Upper lobe of left lung (tissue), 4 donors: ENCODE data around the gene ACY1.

Source experiments
- CTCF ChIP-seq, 6 experiments: fragments of 450-650 bp in 4 of 6; fragments of 200-600 bp in 2 of 6; sonication (generic) in 2 of 6; IDR thresholded peaks; one replicate each; pipeline ENCODE4 v1.5.1; 2016 to 2019; ENCODE audit warnings: antibody characterized with exemption in 6 of 6
- POLR2A ChIP-seq, 4 donors: fragments of 450-650 bp; IDR thresholded peaks; one replicate each; pipeline ENCODE4 v1.5.1; 2016 to 2017; ENCODE audit warnings: antibody characterized with exemption in 4 of 4, mild to moderate bottlenecking in 2 of 4

- TF ChIP-seq CTCF (IDR thresholded peaks at IDR 0.05) (no peak), POLR2A (IDR thresholded peaks at IDR 0.05) (no peak)
These were observed 16.5 kb downstream of the ACY1 start for GRCh38 chr3:51999846-52000245.
